AG04450 (cell line): ENCODE results near the gene DHRSX. TPM values are rescaled to one million over a fixed set of nuclear protein-coding genes. Genes with fewer than 3 reads are reported as not detected.
A peak's percentile ranks its signal among the peaks of the same experiment; 100 is the strongest.

Experiments used
- CTCF ChIA-PET: fragments of 300-600, 350-600 bp; formaldehyde crosslinking; extraction: SDS; loops from one replicate; lab custom pipeline; 2022; ENCODE audit warnings: antibody characterized with exemption, inconsistent platforms; lab: Charles Lee
- POLR2A ChIA-PET: fragments of 350-600 bp; formaldehyde crosslinking; extraction: SDS; loops from one replicate; lab custom pipeline; 2021; ENCODE audit warnings: antibody characterized with exemption, inconsistent platforms; lab: Yijun Ruan, JAX
- DNase-seq: peaks from one replicate; pipeline ENCODE4 v3.0.0-alpha.2; 2011; ENCODE audit warnings: low read depth, low spot score
- H3K27ac ChIP-seq: one replicate; pipeline ENCODE4 v1.5.1; 2012; ENCODE audit warnings: low read depth, low read length, control low read depth
- H3K27me3 ChIP-seq: one replicate; pipeline ENCODE4 v1.6.0; 2012; ENCODE audit warnings: low read length; ENCODE audit not compliant: control insufficient read depth, insufficient read depth
- H3K4me3 ChIP-seq: 2 replicates; pipeline ENCODE4 v1.5.1; 2011; ENCODE audit warnings: mild to moderate bottlenecking, low read depth, low read length, control low read depth
- H3K9me3 ChIP-seq: 2 replicates; pipeline ENCODE4 v1.5.1; 2012; ENCODE audit warnings: low read length; ENCODE audit not compliant: control insufficient read depth, insufficient read depth
- polyA plus RNA-seq: library from polyadenylated mRNA; depleted of rRNA; stranded (reverse); fragments of >200 nt; gene quantifications from 2 replicates; pipeline ENCODE4 v1.2.3, GENCODE V29; 2011
- TF ChIP-seq, protein P1 (sequence below): IDR thresholded peaks from 2 replicates; pipeline ENCODE4 v1.5.1; 2011; ENCODE audit warnings: low read depth, low read length, control low read depth, inconsistent platforms

The DHRSX gene
- polyA plus RNA-seq, 1 experiment, result 43.2 TPM

- TF ChIP-seq, protein P1, sequence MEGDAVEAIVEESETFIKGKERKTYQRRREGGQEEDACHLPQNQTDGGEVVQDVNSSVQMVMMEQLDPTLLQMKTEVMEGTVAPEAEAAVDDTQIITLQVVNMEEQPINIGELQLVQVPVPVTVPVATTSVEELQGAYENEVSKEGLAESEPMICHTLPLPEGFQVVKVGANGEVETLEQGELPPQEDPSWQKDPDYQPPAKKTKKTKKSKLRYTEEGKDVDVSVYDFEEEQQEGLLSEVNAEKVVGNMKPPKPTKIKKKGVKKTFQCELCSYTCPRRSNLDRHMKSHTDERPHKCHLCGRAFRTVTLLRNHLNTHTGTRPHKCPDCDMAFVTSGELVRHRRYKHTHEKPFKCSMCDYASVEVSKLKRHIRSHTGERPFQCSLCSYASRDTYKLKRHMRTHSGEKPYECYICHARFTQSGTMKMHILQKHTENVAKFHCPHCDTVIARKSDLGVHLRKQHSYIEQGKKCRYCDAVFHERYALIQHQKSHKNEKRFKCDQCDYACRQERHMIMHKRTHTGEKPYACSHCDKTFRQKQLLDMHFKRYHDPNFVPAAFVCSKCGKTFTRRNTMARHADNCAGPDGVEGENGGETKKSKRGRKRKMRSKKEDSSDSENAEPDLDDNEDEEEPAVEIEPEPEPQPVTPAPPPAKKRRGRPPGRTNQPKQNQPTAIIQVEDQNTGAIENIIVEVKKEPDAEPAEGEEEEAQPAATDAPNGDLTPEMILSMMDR, result no peak
- no peak for DNase-seq
- CTCF ChIA-PET, result no interaction called here
Measured at GRCh38 chrX:2330910-2331309, 169.9 kb downstream of the DHRSX start.

DNA sequence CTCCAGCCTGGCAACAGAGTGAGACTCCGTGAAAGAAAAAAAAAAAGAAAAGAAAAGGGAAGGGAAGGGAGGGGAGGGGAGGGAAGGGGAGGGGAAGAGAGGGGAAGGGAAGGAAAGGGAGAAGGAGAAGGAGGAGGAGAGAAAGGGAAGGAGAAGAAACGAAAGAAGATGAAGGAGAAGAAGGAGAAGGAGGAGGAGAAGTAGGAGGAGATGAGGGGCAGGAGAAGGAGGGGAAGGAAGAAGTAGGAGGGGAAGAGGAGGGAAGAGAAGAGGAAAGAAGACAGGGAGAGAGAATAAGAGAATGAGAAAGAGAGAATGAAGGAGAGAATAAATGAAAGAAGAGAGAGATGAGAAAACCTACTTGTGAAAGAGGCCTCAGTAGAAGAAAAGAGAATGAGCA is 170.3 kb downstream of the DHRSX start:
- H3K4me3 ChIP-seq, result no peak overlapping the region
- no peaks in the 10 kb centered on the region for H3K9me3 ChIP-seq
- CTCF ChIA-PET, result no interaction called here
- POLR2A ChIA-PET, result no interaction called here
- DNase-seq, result no peak
- no peak overlapping the region for H3K27ac ChIP-seq
- H3K27me3 ChIP-seq, result no peaks in the 10 kb centered on the region
- TF ChIP-seq, protein P1, result no peak

More at GRCh38 chrX:2330910-2331309, 169.9 kb downstream of the DHRSX start:
- H3K4me3 ChIP-seq, result no peak overlapping the region
- H3K27me3 ChIP-seq, result no peaks in the 10 kb centered on the region
- no peaks in the 10 kb centered on the region for H3K9me3 ChIP-seq
- no peak overlapping the region for H3K27ac ChIP-seq
- POLR2A ChIA-PET, result no interaction called here

DNA sequence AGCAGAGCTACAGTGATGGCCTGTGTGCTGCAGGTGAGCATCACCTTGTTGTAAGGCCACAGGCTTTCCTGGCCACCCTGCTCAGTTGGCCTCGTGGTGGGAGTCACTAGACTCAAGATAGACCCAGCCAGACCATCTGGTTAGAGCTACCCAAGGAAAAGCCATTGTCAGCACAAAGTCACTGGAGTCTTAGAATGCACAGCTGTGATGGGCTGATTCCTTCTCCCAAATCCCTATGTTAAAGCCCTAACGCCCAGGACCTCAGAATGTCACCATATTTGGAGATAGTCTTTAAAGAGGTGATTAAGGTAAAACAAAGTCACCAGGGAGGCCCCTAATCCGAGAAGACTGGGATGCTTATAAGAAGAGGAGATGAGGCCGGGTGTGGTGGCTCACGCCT is 173.4 kb downstream of the DHRSX start:
- Histone ChIP-seq H3K27me3 (no peaks in the 10 kb centered on the region), H3K27ac (no peak overlapping the region), H3K9me3 (no peaks in the 10 kb centered on the region), H3K4me3 (no peak overlapping the region)
- TF ChIP-seq, protein P1, result no peak
- POLR2A ChIA-PET, result no interaction called here
- CTCF ChIA-PET, result no interaction called here
- no peak for DNase-seq

DNA sequence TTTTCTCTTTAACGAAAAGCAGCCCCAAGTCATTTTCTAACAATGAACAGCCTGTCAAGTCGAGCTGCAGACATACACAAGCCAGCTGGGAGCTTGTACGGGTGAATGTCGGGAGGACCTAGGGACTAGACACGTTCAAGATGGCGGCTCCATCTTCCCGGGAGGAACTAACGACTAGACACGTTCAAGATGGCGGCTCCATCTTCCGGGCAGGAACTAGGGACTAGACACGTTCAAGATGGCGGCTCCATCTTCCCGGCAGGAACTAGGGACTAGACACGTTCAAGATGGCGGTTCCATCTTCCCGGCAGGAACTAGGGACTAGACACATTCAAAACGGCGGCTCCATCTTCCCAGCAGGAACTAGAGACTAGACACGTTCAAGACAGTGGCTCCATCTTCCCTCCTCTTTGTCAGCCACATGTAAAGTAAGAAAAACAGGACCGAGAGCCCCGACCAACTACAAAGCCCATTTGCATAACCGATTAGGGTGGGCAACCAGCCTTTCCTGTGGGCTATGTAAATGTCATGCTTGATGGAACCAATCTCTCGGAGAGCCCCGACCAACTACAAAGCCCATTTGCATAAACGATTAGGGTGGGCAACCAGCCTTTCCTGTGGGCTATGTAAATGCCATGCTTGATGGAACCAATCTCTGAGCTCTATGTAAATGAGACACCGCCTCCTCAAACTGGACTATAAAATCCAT is 175.5 kb downstream of the DHRSX start:
- DNase-seq, result peak; percentile 18
- Histone ChIP-seq H3K9me3 (no peaks in the 10 kb centered on the region), H3K27me3 (no peaks in the 10 kb centered on the region), H3K4me3 (no peak overlapping the region), H3K27ac (no peak overlapping the region)
- TF ChIP-seq, protein P1, result no peak
- ChIA-PET CTCF (no interaction called here), POLR2A (no interaction called here)

GRCh38 chrX:2324151-2324550 is 176.6 kb downstream of the DHRSX start:
- CTCF ChIA-PET, result no interaction called here
- TF ChIP-seq, protein P1, result no peak
- POLR2A ChIA-PET, result no interaction called here

More at GRCh38 chrX:2324151-2324550, 176.6 kb downstream of the DHRSX start:
- Histone ChIP-seq H3K4me3 (no peak overlapping the region), H3K27me3 (no peaks in the 10 kb centered on the region), H3K27ac (no peak overlapping the region), H3K9me3 (no peaks in the 10 kb centered on the region)
- no peak for DNase-seq
